GM21528 (cell line): ENCODE results near the gene LRCH1.
A peak's percentile ranks its signal among the peaks of the same experiment; 100 is the strongest.

Source experiments
- ATAC-seq: cut with Tn5 transposase; IDR thresholded peaks from one replicate; pipeline ENCODE4 v1.9.1; 2021; ENCODE audit warnings: mild to moderate bottlenecking, moderate library complexity; ENCODE audit not compliant: unreplicated experiment, low FRiP score

The LRCH1 gene

DNA sequence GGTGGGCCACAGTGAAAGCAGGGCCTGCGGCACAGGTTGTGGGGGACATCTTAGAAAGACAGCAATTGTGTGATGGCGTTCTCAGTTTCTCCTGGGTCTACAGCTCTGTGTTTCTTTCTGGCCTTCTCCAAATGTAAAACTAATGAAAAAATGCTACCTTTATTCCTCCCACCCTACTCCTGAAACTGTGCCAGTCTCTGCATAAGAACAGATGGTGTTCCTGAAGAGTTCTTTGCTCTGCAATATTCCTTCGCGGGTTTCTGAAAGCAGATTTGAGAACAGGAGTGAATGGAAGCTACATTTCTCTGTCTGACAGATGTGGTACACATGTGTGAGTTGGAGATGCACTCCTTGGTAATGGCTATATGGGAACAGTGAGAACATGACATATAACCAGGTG is 18.0 kb upstream of the LRCH1 start:
- no peak for ATAC-seq

DNA sequence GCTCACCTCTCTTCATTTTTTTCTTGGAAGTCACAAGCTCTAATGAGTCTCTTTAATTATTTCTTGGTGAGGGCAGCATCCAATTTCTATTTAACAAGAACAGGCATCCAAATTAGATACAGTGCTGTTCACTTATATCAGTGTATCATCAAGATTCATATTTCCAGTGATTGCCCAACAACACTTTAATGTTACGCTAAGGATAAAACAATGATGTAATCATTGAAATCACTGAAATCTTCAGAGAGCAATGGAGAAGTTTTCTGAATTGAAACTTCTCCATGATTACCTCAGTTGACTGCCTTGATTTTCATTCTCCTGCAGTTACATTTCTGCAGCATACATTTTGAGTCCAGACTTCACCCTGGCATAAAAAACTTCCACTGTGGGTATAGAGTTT is 17.1 kb upstream of the LRCH1 start:
- ATAC-seq: no peak

DNA sequence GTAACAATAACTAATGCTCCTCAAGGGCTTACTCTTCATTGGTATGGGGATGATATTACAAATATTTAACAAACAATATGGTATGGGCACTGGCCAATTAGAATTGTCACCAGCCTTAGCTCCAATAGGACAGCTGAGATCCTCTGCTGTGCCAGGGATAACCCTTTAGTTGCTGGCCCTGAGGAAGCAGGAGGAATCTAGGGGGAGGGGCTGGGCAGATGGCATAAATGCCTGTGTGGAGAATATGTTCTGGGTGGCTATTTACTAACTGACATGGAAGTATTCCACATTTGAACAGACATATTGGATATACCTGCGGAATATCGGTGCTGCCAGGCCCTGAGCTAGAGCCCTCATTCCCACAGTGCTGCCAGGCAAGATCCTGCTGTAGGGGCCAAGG is 16.6 kb upstream of the LRCH1 start:
- ATAC-seq: no peak

DNA sequence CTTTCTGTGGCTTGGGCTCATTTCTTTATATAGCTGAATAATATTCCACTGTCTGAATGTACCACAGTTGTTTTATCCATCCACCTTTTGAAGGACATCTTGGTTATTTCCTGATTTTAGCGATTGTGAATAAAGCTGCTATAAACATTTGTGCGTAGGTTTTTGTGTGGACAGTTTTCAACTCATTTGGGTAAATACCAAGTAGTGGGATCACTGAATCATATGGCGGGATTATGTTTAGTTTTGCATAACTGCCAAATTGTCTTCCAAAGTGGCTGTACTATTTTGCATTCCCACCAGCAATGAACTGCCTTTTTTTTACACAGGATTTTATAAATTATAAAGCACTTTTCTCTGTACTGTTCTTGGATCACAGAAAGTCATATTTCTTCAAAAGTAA is 13.7 kb upstream of the LRCH1 start:
- no peak for ATAC-seq

DNA sequence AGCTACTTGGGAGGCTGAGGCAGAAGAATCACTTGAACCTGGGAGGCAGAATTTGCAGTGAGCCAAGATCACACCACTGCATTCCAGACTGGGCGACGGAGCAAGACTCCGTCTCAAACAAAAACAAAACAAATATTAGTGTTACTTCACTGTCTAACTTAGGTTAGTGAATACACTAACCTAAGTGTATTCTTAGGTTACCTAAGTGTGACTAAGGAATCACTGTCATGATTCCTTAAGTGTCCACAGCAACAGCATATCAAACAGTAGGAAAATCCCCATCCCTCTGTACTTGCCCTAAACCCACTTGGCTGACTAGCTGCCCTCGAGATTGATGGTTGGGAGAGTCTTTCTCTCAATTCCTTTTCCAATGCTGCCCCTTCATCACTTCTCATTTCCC is 11.8 kb upstream of the LRCH1 start:
- no peak for ATAC-seq

DNA sequence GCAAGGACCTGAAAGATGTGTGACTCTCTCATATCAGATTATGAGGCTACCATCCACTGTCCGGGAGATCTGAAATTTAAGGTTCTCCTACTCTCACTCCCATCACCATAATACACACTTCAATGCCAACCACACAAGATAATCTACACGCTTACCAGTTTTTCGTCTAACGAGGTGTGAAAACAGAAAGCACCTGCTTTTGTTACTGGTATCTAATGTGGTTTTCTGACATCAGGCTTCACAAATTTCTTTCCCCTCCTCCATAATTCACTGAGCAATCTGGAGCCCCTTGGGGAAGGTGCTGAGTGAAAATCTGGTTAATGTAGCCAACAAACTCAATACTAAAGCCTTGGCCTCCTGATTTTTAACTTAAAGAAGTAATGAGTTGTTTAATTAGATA is 10.1 kb upstream of the LRCH1 start:
- ATAC-seq: no peak

DNA sequence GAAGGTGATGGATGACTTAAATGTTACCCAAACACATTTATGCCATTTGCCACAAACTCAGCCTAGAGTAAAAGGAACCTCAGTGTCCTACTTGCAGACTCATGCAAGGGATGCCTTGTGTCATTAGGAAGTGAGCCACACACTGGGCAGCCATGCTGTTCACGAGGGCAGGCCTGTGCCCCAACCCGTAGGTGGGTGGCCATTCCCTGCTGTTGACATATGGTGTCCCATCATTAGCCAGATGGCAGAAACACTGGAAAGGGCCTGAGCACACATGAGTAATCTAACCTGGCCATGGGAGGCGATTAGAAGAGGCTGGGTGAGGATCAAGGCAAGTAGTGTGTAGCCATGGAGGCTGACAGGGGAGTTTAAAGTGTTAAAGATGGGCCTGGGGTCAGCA is 9.7 kb upstream of the LRCH1 start:
- ATAC-seq: no peak

DNA sequence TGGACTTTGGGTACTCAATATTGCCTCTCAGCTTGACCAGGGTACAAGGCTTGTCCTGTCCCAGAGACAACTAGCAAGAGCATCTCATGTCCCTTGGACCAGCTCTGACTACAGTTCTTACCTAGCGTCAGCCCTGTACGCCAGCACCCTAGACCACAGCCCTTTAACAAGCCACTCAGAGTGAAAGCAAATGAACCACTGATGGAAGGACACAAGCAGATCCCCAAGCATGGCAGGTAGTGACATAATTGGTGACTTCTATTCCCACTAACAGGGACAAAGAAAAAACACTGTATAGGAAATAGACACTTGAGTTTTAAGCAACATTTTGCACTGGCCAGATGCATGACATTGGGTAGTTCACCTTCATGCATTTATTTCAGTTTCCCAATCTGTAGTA is 8.8 kb upstream of the LRCH1 start:
- no peak for ATAC-seq

DNA sequence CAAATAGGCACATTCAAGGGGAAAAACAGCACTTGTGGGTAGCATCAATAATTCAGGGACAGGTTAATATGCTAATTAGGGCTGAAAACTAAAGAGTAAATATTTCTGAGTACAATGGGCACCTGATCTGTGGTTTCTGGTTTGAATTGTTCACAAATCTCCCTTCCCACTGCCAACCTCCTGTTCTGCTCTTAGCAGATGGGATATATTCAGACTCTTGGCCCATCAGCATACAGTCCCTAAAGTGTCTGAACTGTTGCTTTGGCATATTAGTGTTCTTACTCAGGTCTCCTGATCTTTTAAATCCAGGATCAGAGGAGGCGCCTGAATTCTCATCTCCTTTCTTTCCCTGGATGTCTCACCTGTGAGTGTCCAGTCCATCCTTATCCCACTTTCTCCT is 8.2 kb upstream of the LRCH1 start:
- ATAC-seq: no peak

DNA sequence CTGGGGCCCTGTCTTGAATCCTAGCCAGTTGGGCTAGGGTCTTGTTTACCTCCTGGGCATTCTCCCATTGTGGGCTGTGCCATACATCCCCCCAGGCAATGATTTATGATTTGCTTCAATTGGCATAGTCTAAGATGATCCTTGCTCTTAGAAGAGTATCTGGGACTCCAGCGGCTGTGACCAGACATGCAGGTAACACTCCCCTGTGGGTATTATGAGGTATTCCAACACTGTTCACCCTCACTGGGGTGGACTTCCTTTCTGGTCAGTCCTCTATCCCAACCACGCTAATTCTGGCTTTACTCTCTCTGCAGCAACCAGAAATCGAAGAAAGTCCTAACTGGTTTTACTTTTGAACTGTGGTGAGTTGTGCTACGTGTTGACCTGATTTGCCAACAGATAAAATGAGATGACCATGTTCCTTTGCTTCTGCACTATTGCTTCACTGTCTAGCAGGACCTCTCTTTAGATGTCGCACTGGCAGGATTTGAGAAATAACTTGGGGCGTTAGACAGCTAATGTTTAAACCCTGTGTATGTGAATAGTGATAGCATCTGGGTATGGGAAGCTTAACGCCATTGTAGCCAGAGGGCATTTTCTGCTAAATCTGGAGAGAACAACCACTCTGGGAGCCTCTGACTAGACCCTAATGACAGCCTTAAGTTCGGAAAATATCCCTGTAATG is 6.7 kb upstream of the LRCH1 start:
- ATAC-seq: no peak

DNA sequence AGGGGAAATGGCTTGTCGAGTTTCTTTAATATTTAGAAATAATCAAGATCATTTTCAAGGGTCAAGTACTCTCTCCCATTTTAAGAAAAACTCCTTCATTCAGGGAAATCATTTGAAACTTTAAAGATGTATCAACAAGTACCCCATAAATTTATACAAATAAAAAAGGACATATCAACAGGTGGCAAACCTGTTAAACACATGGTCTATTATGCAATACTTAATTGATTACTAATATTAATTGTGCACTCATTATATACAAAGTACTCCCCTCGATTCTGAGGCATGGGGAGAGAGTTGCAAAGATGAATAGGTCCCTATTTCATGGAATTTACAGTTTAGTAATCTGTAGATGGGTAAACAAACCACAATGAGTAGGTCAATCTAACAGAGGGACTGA is 2.1 kb upstream of the LRCH1 start:
- ATAC-seq: no peak

DNA sequence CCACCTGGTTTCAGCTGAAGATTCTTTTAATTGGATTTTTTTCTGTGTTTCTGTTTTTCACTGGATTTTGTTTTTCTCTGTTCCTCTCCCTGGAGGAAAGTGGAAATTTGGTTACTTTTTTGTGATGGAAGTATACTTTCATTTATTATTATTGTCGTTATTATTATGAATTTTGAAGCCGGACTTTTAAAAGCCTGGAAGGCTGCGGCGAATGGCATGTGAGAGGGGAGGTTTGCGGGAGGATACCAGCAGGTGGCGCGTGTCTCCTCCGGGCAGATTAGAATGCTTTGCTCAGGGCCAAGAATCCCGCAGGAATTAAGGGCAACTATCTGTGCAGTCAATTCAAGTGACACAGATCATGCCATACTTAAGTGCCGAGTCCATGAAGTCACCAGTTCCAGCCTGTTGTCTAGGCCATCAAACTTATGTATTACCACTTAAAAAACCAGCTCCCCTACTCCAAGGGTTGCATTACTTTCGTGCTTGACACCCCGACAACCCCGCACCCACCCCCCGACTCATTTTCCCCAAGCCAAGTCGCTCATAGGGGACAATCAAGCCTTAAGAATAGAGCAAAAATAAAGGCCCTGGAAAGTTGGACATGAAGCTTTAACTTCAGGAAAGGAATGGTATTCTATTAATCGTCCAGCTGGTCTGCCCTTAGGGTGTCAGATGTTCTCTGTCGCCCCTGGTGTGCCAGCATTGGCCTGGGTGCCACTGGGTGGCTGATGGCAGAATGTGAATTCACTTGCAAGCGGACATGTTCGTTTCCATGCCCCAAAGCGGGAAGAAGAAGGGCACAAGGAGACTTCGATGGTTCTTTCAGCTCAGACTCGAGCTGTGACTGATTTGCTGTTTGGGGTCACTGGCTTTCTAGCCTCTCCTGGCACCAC is 1.3 kb upstream of the LRCH1 start:
- ATAC-seq: no peak

DNA sequence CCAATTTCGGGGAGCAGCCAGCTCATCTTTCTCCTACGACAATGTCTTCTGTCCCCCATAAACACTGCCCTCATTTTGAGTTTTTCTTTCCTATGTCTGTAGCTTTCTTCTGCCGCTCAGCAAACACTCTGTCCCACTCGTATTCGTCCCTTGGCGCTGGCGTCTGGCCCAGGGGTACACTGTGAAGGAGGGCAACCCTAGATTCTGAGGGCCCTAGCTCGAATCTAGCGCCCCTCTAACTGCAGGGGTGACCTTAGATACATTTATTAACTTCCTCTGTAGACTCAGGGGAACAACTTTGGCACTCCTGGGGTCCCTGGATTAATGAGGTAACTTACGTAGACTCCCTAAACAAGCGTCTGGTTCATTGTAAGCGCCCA is 677 bp upstream of the LRCH1 start:
- ATAC-seq: no peak

DNA sequence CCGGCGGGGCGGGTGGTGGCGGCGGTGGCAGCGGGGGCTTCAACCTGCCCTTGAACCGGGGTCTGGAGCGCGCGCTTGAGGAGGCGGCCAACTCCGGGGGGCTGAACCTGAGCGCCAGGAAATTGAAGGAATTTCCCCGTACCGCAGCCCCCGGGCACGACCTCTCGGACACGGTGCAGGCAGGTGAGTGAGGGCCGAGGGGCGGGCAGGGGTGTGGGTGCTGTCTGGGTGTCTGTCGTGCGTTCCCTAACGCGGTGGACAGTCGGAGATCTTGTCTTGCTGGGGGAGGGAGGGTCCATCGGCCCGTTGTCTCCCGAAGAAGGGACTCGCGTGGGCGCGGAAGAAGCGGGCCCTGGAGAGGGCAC is 533 bp downstream of the LRCH1 start:
- peak; percentile 2 for ATAC-seq

DNA sequence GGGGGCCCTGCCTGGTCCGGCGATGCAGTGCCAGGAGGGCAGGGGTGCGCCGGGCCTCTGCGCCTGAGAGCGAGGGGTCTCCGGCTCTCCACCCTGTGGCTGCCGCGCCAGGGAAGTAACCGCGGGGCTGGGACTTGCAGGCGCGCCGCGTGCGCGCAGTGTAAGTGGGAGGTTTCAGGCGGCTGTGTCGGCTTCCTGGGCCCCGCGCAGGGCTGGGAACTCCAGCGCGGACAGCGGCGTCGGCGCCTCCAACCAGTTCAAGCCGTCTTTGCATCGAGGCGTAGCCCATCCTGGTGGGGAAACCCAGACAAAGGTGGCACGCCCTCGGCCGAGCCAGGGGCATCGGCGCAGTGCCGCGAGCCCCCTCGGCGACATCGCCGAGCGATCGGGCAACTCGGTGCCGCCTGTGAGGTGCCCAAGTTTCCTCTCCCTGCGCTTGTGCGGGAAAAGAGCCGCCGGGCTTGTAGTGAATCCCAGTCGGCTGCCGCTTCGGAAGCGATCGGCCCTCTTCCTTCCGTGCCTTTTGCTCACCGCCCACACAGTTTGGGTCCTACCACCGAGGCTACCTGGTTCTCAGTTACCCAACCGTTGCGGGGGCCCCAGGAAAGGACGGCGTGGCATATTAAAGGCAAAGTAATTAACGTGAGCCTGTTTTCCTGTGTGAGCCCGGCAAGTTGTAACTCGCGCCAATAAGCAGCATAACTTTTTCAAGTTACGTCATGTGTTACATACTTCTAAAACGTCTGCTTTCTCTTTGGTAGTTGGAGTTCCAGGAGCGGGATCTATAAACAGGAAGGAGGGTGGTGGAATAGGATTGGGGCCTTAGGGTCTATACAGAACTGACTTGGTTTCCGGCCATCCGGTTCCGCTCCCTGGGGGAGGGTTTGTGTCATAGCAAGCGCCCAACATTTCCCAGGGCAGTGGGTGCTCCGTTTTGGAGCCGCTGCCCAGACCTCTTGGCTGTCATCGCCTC is 1.2 kb downstream of the LRCH1 start:
- ATAC-seq: peak; percentile 47

DNA sequence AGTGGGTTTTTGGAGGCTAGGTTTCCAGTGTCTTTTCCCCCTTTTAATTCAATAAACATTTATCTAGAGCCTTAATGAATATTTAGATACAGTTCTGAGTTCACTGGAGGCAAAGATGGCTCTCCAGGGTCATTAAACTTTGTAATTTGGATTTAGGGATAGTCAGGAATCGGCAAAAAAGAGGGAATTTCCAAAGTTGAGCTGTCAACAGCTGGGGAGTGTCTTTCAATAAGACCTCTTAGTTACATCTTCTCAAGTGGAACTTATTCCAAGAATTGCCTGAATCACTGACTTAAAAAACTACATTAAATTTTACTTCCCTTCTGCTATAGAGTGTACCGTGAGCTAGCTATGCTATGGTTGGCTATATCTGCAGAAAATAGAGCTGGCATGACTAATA is 2.0 kb downstream of the LRCH1 start:
- ATAC-seq: no peak

DNA sequence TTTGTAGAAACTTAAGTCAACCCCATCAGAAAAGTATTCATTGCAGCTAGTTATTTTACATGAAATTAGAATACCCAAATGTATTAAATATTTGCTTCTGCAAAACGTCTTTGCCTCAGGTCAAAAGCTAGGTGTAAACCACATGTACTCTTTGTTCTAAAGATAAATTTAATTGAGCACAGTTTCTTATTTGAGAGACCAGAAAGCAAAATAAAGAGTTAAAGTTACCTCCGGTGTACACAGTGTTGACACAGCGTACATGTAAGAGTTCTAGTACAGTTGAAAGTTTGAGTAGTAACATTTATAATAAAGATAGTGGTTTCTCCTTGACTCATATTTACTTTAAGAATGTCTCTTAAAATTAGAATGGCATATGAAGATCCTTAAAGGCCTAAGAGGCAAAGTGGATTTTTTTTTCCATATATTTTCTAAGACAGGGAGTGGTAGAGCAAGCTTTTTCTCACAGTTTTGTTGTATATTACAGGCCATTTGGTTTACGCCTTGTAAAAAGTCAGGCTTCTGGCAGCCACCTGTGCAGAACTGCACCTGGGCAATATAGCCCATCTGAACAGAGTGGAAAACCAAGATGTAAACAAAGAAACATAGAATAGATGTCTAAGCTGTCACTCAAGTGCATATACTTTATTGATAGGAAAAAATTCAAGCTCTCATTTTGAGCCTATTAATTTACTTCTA is 2.9 kb downstream of the LRCH1 start:
- ATAC-seq: no peak

DNA sequence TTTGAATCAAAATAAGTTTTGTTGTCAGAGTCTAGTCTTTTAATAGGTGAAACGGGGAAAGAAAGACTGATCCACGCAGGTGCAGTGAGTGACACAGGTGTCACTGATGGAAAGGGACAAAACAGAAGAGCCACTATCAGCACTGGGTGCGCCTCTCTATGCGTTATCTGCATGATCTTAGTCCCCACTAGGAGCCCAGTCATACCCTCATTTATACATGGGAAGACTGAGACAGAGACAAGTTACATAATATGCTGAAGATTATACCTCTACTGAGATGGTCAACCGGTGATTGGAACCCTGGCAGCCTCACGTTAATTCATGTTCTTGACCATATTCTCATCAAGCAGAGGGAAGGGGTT is 3.4 kb downstream of the LRCH1 start:
- ATAC-seq: no peak

DNA sequence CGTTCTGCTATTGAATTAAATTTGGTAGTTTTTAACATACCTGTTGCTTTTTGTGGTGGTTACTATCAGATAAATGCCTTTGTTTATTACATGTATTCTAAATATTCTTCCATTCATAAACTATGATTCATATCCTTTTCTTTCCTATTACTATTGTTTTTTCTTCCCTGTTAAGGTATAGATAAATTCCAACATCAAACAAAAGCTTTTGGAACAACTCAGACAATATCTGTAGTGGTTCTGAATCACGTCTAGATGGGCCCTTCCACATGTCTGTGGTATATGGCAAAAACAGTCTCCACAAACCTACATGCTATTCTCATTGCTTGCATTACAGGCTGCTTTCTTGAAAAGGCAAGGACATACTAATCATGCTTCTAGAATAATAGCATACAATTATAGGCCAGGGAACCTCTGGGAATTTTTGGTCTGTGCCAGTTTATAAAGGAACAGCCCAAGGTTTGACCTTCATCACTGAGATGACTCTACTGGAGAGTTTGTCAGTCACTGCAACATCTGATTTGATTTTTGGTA is 6.4 kb downstream of the LRCH1 start:
- ATAC-seq: no peak

DNA sequence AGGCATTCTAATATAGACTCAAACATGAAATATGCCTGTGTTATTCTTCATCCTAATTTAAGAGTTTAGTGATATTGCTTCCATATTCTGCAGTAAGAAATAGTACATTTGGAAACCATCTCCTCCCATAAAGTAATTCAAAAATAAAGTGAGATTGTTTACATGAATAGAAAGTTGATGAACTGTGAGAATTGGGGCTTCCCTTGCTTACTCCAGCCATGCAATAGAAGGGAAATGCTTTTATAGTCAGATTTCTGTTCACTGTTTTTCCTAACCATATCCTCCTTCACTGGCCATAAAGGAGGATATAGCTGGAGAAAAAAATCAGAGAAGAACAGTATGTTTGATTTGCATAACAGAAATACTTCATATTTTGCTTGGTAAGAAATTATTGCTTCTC is 7.8 kb downstream of the LRCH1 start:
- ATAC-seq: no peak
